IMR-90 (cell line): ENCODE measurements around the gene RALGAPA2. TPM values are rescaled to one million over a fixed set of nuclear protein-coding genes. Genes with fewer than 3 reads are reported as not detected.

ENCODE experiments used
- ATAC-seq: fragments of 200-7000 bp; cut with Tn5 transposase; 2 replicates; pipeline ENCODE4 v1.9.1; 2020; ENCODE audit warnings: low read depth, mild to moderate bottlenecking, moderate library complexity
- BruUV-seq: library from RNA; stranded (reverse); fragments of 400-500 nt; replicated peaks from 2 replicates; lab custom pipeline; 2021; lab: Mats Ljungman, UMichigan
- CTCF ChIA-PET: fragments of 300-600 bp; formaldehyde crosslinking; extraction: SDS; loops from one replicate; lab custom pipeline; 2021; ENCODE audit warnings: antibody characterized with exemption; lab: Yijun Ruan, JAX
- POLR2A ChIA-PET: fragments of 300-600 bp; sonication (Branson Sonifier 250); formaldehyde crosslinking; loops from one replicate; lab custom pipeline; 2022; ENCODE audit warnings: antibody characterized with exemption; ENCODE audit not compliant: unreplicated experiment; lab: Charles Lee
- DNase-seq: peaks from one replicate; pipeline ENCODE4 v3.0.0; 2013
- H2AFZ ChIP-seq: replicated peaks from 2 replicates; pipeline ENCODE3; 2013; ENCODE audit warnings: low read length, mild to moderate bottlenecking; ENCODE audit not compliant: poor library complexity
- H2AK5ac ChIP-seq: 2 replicates; pipeline ENCODE4 v1.6.1; 2013; ENCODE audit warnings: low read depth, low read length, inconsistent platforms
- H2AK9ac ChIP-seq: replicated peaks from 2 replicates; pipeline ENCODE3; 2013; ENCODE audit warnings: mild to moderate bottlenecking, low read depth, low read length, moderate library complexity; ENCODE audit not compliant: poor library complexity
- H2BK120ac ChIP-seq: 2 replicates; pipeline ENCODE4 v1.6.1; 2013; ENCODE audit warnings: low read depth, low read length, inconsistent platforms
- H2BK15ac ChIP-seq: 3 replicates; pipeline ENCODE4 v1.6.1; 2013; ENCODE audit warnings: low read depth, low read length, inconsistent platforms
- H2BK20ac ChIP-seq: 2 replicates; pipeline ENCODE4 v1.6.1; 2013; ENCODE audit warnings: low read depth, mild to moderate bottlenecking, inconsistent platforms, low read length, moderate library complexity
- H2BK5ac ChIP-seq: 2 replicates; pipeline ENCODE4 v1.6.1; 2013; ENCODE audit warnings: mild to moderate bottlenecking, low read depth, low read length, inconsistent platforms; ENCODE audit not compliant: poor library complexity, severe bottlenecking
- H3K14ac ChIP-seq: replicated peaks from 2 replicates; pipeline ENCODE4 v1.6.1; 2013; ENCODE audit warnings: low read depth, low read length, inconsistent platforms
- H3K18ac ChIP-seq: 2 replicates; pipeline ENCODE4 v1.6.1; 2013; ENCODE audit warnings: low read depth, low read length, control low read depth
- H3K23ac ChIP-seq: 2 replicates; pipeline ENCODE4 v1.6.1; 2013; ENCODE audit warnings: low read depth, low read length, inconsistent platforms
- H3K27ac ChIP-seq: 2 replicates; pipeline ENCODE4 v1.5.1; 2013; ENCODE audit warnings: mild to moderate bottlenecking, control low read depth, low read length; ENCODE audit not compliant: insufficient read depth
- H3K27me3 ChIP-seq: 2 replicates; pipeline ENCODE4 v1.6.1; 2013; ENCODE audit warnings: low read length; ENCODE audit not compliant: control insufficient read depth, insufficient read depth
- H3K36me3 ChIP-seq: 2 replicates; pipeline ENCODE4 v1.6.1; 2013; ENCODE audit warnings: low read length, mixed read lengths; ENCODE audit not compliant: control insufficient read depth, insufficient read depth
- H3K4ac ChIP-seq: 2 replicates; pipeline ENCODE4 v1.6.1; 2013; ENCODE audit warnings: low read depth, low read length, inconsistent platforms
- H3K4me1 ChIP-seq: 2 replicates; pipeline ENCODE4 v1.6.1; 2013; ENCODE audit warnings: low read length, mixed read lengths; ENCODE audit not compliant: control insufficient read depth, insufficient read depth
- H3K4me2 ChIP-seq: 2 replicates; pipeline ENCODE4 v1.6.1; 2013; ENCODE audit warnings: low read depth, mild to moderate bottlenecking, control low read depth, low read length, moderate library complexity
- H3K4me3 ChIP-seq: 2 replicates; pipeline ENCODE4 v1.5.1; 2013; ENCODE audit warnings: low read depth, mild to moderate bottlenecking, control low read depth, low read length, moderate library complexity; ENCODE audit not compliant: insufficient read depth
- H3K56ac ChIP-seq: 2 replicates; pipeline ENCODE4 v1.6.1; 2013; ENCODE audit warnings: low read length, inconsistent platforms; ENCODE audit not compliant: insufficient read depth; ENCODE audit errors: extremely low read depth
- H3K79me1 ChIP-seq, 2 experiments: 2 replicates each; pipeline ENCODE4 v1.6.1; 2013; ENCODE audit warnings: low read length in 2 of 2, inconsistent platforms in 1 of 2, low read depth in 1 of 2
- H3K9ac ChIP-seq: 2 replicates; pipeline ENCODE4 v1.6.1; 2013; ENCODE audit warnings: low read depth, low read length, control low read depth
- H3K9me1 ChIP-seq: 2 replicates; pipeline ENCODE4 v1.6.1; 2013; ENCODE audit warnings: low read length, inconsistent platforms; ENCODE audit not compliant: insufficient read depth
- H3K9me3 ChIP-seq: 2 replicates; pipeline ENCODE4 v1.6.1; 2013; ENCODE audit warnings: low read length; ENCODE audit not compliant: control insufficient read depth, insufficient read depth
- H4K20me1 ChIP-seq: 2 replicates; pipeline ENCODE4 v1.6.1; 2013; ENCODE audit warnings: low read length, inconsistent platforms; ENCODE audit not compliant: insufficient read depth
- H4K5ac ChIP-seq: 2 replicates; pipeline ENCODE4 v1.6.1; 2013; ENCODE audit warnings: mild to moderate bottlenecking, low read depth, low read length, control low read depth
- H4K8ac ChIP-seq, 2 experiments: 2 replicates each; pipeline ENCODE4 v1.6.1; 2013; ENCODE audit warnings: low read depth in 2 of 2, low read length in 2 of 2, control low read depth in 1 of 2, inconsistent platforms in 1 of 2
- H4K91ac ChIP-seq: 2 replicates; pipeline ENCODE4 v1.6.1; 2013; ENCODE audit warnings: low read depth, low read length, inconsistent platforms; ENCODE audit not compliant: insufficient read depth
- BHLHE40 ChIP-seq: fragments of 150-350 bp; IDR thresholded peaks from 2 replicates; pipeline ENCODE4 v1.6.1; 2016; ENCODE audit warnings: mild to moderate bottlenecking, low read depth, low read length
- CEBPB ChIP-seq: IDR thresholded peaks from 2 replicates; pipeline ENCODE4 v1.6.1; 2012; ENCODE audit warnings: low read depth, low read length, improper control_type of control experiment
- CHD1 ChIP-seq: IDR thresholded peaks from 2 replicates; pipeline ENCODE4 v1.6.1; 2012; ENCODE audit warnings: low read depth, low read length, improper control_type of control experiment
- MAFK ChIP-seq: IDR thresholded peaks from 2 replicates; pipeline ENCODE4 v1.6.1; 2012; ENCODE audit warnings: low read depth, low read length, improper control_type of control experiment
- MAZ ChIP-seq: IDR thresholded peaks from 2 replicates; pipeline ENCODE4 v1.6.1; 2012; ENCODE audit warnings: low read depth, mild to moderate bottlenecking, low read length, improper control_type of control experiment, moderate library complexity, borderline replicate concordance
- MXI1 ChIP-seq: IDR thresholded peaks from 2 replicates; pipeline ENCODE4 v1.6.1; 2012; ENCODE audit warnings: low read depth, mild to moderate bottlenecking, low read length, moderate library complexity, borderline replicate concordance
- NFE2L2 ChIP-seq: fragments of 150-350 bp; IDR thresholded peaks from 2 replicates; pipeline ENCODE4 v1.6.1; 2016; ENCODE audit warnings: low read depth, mild to moderate bottlenecking, low read length
- POLR2A ChIP-seq: IDR thresholded peaks from 2 replicates; pipeline ENCODE4 v1.6.1; 2012; ENCODE audit warnings: mild to moderate bottlenecking, low read depth, low read length
- RAD21 ChIP-seq: IDR thresholded peaks from 2 replicates; pipeline ENCODE4 v1.6.1; 2012; ENCODE audit warnings: low read length, improper control_type of control experiment
- RCOR1 ChIP-seq: IDR thresholded peaks from 2 replicates; pipeline ENCODE4 v1.6.1; 2012; ENCODE audit warnings: mild to moderate bottlenecking, low read length, improper control_type of control experiment; ENCODE audit not compliant: insufficient replicate concordance
- SMC3 ChIP-seq: fragments of 150-350 bp; IDR thresholded peaks from 2 replicates; pipeline ENCODE4 v1.6.1; 2016; ENCODE audit warnings: low read depth, mild to moderate bottlenecking, antibody characterized with exemption, low read length, moderate library complexity
- WGBS, 2 experiments: methylation state at CpG; one replicate each; pipeline versions ENCODE4 v1.1.5 to v1.1.7; 2013; ENCODE audit warnings: missing lambda C conversion rate in 2 of 2; ENCODE audit not compliant: insufficient read length in 1 of 2; ENCODE audit errors: extremely low coverage in 2 of 2; 5-methylcytosine and 5-hydroxymethylcytosine counted together
- dilution Hi-C: fragments of 300-500 bp; cut with HindIII; formaldehyde crosslinking; loops from one replicate; pipeline ENCODE4 v1.14.3; 2018; ENCODE audit warnings: low sequenced_read_pairs; ENCODE audit not compliant: unreplicated experiment
- in situ Hi-C: fragments of 300-500 bp; cut with MboI; formaldehyde crosslinking; loops from 3 replicates; pipeline ENCODE4 v1.14.3; 2019; ENCODE audit warnings: low sequenced_read_pairs, inconsistent platforms, mixed read lengths
- intact Hi-C: fragments of 100-400 bp; cut with micrococcal nuclease; formaldehyde crosslinking; loops from 2 replicates; pipeline ENCODE4 v1.10.0; 2022
- polyA plus RNA-seq, 3 experiments: library from polyadenylated mRNA; depleted of rRNA; stranded (reverse); fragments of >200 nt; gene quantifications; 2 replicates each; pipeline ENCODE4 v1.2.3, GENCODE V29; 2012; ENCODE audit warnings: low replicate concordance in 1 of 3
- total RNA-seq: library from RNA; depleted of rRNA; stranded (reverse); fragments of >200 nt; gene quantifications from 2 replicates; pipeline ENCODE4 v1.2.3, GENCODE V29; 2012
- TF ChIP-seq, protein P1 (sequence below): conservative IDR thresholded peaks from 2 replicates; pipeline ENCODE4 v1.5.1; 2012; ENCODE audit warnings: mild to moderate bottlenecking, low read depth, low read length, improper control_type of control experiment
- TF ChIP-seq, protein P2 (sequence below): fragments of 150-350 bp; IDR thresholded peaks from 2 replicates; pipeline ENCODE4 v1.6.1; 2017; ENCODE audit warnings: mild to moderate bottlenecking, antibody characterized with exemption, low read length, low read depth

RALGAPA2 gene
- total and polyA plus RNA-seq, 2 of the 4 experiments (the other 2 are of a cell fraction) = 1.3 to 3.9 TPM

DNA sequence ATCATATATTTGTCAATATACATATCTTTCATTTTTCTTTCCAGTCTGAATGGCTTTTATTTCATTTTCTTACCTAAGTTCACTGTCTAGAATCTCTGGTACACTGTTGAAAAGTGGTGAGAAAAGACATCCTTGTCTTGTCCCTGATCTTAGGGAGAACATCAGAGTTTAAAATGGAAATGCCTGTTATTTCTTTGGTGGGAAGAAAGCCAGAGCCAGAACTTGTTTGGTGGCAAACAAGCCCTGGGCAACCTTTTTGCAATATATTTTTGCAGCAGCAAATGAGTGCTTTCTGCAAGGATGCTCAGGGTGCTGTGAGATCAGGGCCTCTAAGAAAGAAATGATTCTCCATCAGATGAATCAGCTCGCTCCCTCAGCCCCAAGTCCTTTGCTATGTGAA, 156.6 kb downstream of the RALGAPA2 start:
- no peak overlapping the region for H4K8ac ChIP-seq
- H3K9me1 ChIP-seq = no peaks in the 10 kb centered on the region; the same call in 1 of the 2 replicates
- H3K27ac ChIP-seq = no peak overlapping the region
- no peaks in the 10 kb centered on the region for H3K79me1 ChIP-seq
- H2BK5ac ChIP-seq = no peak overlapping the region
- H2BK20ac ChIP-seq = no peak overlapping the region
- no peak overlapping the region for H2AK5ac ChIP-seq
- no peak overlapping the region for H3K14ac ChIP-seq
- no peak overlapping the region for H4K5ac ChIP-seq
- dilution Hi-C loops = no loop called here
- no peak overlapping the region for H3K9ac ChIP-seq
- no peak overlapping the region for H2BK120ac ChIP-seq
- no peak overlapping the region for H3K4me2 ChIP-seq
- no peak overlapping the region for H3K18ac ChIP-seq
- H3K36me3 ChIP-seq = no peaks in the 10 kb centered on the region
- TF ChIP-seq RAD21 (no peak), RCOR1 (no peak), POLR2A (no peak), MAFK (no peak), CEBPB (no peak), SMC3 (no peak), MAZ (no peak), NFE2L2 (no peak), CHD1 (no peak), BHLHE40 (no peak), MXI1 (no peak)
- TF ChIP-seq, protein P1, sequence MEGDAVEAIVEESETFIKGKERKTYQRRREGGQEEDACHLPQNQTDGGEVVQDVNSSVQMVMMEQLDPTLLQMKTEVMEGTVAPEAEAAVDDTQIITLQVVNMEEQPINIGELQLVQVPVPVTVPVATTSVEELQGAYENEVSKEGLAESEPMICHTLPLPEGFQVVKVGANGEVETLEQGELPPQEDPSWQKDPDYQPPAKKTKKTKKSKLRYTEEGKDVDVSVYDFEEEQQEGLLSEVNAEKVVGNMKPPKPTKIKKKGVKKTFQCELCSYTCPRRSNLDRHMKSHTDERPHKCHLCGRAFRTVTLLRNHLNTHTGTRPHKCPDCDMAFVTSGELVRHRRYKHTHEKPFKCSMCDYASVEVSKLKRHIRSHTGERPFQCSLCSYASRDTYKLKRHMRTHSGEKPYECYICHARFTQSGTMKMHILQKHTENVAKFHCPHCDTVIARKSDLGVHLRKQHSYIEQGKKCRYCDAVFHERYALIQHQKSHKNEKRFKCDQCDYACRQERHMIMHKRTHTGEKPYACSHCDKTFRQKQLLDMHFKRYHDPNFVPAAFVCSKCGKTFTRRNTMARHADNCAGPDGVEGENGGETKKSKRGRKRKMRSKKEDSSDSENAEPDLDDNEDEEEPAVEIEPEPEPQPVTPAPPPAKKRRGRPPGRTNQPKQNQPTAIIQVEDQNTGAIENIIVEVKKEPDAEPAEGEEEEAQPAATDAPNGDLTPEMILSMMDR = no peak
- TF ChIP-seq, protein P2, sequence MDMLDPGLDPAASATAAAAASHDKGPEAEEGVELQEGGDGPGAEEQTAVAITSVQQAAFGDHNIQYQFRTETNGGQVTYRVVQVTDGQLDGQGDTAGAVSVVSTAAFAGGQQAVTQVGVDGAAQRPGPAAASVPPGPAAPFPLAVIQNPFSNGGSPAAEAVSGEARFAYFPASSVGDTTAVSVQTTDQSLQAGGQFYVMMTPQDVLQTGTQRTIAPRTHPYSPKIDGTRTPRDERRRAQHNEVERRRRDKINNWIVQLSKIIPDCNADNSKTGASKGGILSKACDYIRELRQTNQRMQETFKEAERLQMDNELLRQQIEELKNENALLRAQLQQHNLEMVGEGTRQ = no peak
- WGBS, 2 experiments = 100% methylated on average over 1 of the region's 1 CpG; no CpG with 5 or more reads in 1 of the 2 experiments
- ATAC-seq (no peak), DNase-seq (no peak)
- H3K56ac ChIP-seq = no peak overlapping the region
- POLR2A ChIA-PET = no interaction called here
- H4K20me1 ChIP-seq = no peaks in the 10 kb centered on the region
- no peak overlapping the region for H2AK9ac ChIP-seq
- BruUV-seq = no TSS peak
- no peaks in the 10 kb centered on the region for H3K4me1 ChIP-seq
- H2AFZ ChIP-seq = no peak overlapping the region
- H3K9me3 ChIP-seq = no peaks in the 10 kb centered on the region
- no peak overlapping the region for H3K4ac ChIP-seq
- no peak overlapping the region for H4K91ac ChIP-seq
- intact Hi-C loops = no loop called here
- CTCF ChIA-PET = no interaction called here
- no peak overlapping the region for H3K23ac ChIP-seq
- no peak overlapping the region for H2BK15ac ChIP-seq
- H3K27me3 ChIP-seq = no peaks in the 10 kb centered on the region
- no peak overlapping the region for H3K4me3 ChIP-seq
- in situ Hi-C loops = no loop called here
